Esophagus muscularis mucosa (tissue), 4 donors: ENCODE measurements around the gene COPS7B.

Experiments
- EP300 ChIP-seq: sonication (generic); formaldehyde crosslinking; IDR thresholded peaks from one replicate; pipeline ENCODE4 v1.6.1; 2017; ENCODE audit warnings: antibody characterized with exemption
- POLR2A ChIP-seq: fragments of 450-650 bp; IDR thresholded peaks from one replicate; pipeline ENCODE4 v1.6.1; 2017; ENCODE audit warnings: antibody characterized with exemption, moderate library complexity, mild to moderate bottlenecking, low read depth
- POLR2AphosphoS5 ChIP-seq, 2 donors: sonication (generic); formaldehyde crosslinking; IDR thresholded peaks; one replicate each; pipeline ENCODE4 v1.6.1; 2017; ENCODE audit warnings: antibody characterized with exemption in 2 of 2
- TF ChIP-seq, protein P1 (sequence below), 3 experiments: fragments of 200-600 bp in 2 of 3; fragments of 450-650 bp in 1 of 3; sonication (generic) in 2 of 3; IDR thresholded peaks; one replicate each; pipeline ENCODE4 v1.5.1; 2017 to 2019; ENCODE audit warnings: antibody characterized with exemption in 3 of 3, mild to moderate bottlenecking in 2 of 3, moderate library complexity in 1 of 3

DNA sequence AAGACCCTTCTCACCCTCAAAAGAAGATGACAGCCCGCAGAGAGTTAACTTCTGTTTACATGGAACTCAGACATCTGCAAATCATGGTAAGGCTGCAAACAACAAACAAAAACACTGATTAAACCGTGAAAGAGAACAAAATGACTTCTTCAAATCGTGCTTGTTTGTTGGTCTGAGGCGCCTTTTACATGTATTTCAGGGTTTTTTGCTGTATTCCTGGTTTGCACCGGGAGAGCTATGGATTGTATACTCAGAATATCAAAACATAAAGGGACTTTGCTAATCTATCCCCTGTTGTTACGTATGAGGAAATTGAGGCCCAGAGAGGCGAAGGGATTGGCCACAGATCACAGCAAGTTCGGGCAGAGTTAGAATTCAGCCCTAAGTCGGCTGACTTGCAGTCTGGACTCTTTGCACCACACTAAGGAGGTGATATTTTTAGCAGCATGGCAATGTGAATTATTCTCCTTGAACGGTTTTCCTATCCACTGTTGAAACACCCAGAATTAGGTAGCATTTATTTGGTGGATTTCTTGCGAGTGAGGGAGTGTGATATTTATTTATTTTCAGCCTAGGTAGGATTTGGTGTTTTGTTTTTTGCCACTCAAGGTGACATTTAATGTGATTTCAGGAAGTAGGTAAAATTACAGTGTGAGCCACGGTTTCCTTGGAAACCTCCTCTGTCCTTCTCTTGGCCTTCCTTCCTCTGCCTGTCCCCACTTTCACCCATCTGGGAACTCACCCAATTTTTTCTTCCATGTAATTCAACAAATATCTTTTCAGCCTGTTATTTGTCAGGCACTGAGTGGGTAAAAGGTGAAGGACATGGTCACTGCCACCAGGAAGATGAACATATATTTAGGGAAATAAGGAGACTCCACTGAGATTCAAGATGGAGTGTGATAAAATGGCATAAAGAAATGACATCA is 4.2 kb upstream of the COPS7B start:
- TF ChIP-seq, protein P1, sequence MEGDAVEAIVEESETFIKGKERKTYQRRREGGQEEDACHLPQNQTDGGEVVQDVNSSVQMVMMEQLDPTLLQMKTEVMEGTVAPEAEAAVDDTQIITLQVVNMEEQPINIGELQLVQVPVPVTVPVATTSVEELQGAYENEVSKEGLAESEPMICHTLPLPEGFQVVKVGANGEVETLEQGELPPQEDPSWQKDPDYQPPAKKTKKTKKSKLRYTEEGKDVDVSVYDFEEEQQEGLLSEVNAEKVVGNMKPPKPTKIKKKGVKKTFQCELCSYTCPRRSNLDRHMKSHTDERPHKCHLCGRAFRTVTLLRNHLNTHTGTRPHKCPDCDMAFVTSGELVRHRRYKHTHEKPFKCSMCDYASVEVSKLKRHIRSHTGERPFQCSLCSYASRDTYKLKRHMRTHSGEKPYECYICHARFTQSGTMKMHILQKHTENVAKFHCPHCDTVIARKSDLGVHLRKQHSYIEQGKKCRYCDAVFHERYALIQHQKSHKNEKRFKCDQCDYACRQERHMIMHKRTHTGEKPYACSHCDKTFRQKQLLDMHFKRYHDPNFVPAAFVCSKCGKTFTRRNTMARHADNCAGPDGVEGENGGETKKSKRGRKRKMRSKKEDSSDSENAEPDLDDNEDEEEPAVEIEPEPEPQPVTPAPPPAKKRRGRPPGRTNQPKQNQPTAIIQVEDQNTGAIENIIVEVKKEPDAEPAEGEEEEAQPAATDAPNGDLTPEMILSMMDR (IDR thresholded peaks at IDR 0.05) = no peak
- TF ChIP-seq POLR2A (no peak), EP300 (no peak), POLR2AphosphoS5 (IDR thresholded peaks at IDR 0.05) (no peak)
